Endodermal cell (in vitro differentiated cells): ENCODE measurements around the gene TSNAX. TPM values are rescaled to one million over a fixed set of nuclear protein-coding genes. Genes with fewer than 3 reads are reported as not detected.

Source experiments
- DNase-seq: peaks from one replicate; pipeline ENCODE4 v3.0.0-alpha.2; 2017
- H3K27ac ChIP-seq: 2 replicates; pipeline ENCODE4 v1.5.1; 2013; ENCODE audit warnings: mild to moderate bottlenecking, low read depth, low read length, moderate library complexity
- H3K27me3 ChIP-seq: 2 replicates; pipeline ENCODE4 v1.6.1; 2013; ENCODE audit warnings: mild to moderate bottlenecking, low read length, moderate library complexity; ENCODE audit not compliant: insufficient read depth, control insufficient read depth, poor library complexity, severe bottlenecking
- H3K36me3 ChIP-seq: 2 replicates; pipeline ENCODE4 v1.7.0; 2013; ENCODE audit warnings: mild to moderate bottlenecking, low read length, moderate library complexity; ENCODE audit not compliant: control insufficient read depth, insufficient read depth
- H3K4me1 ChIP-seq: one replicate; pipeline ENCODE4 v1.7.0; 2013; ENCODE audit warnings: low read length; ENCODE audit not compliant: control insufficient read depth, insufficient read depth
- H3K4me3 ChIP-seq: 2 replicates; pipeline ENCODE4 v1.5.1; 2013; ENCODE audit warnings: mild to moderate bottlenecking, low read length, moderate library complexity
- H3K9ac ChIP-seq: 2 replicates; pipeline ENCODE4 v1.6.1; 2013; ENCODE audit warnings: mild to moderate bottlenecking, low read length, moderate library complexity; ENCODE audit not compliant: poor library complexity, severe bottlenecking; ENCODE audit errors: extremely low read depth
- H3K9me3 ChIP-seq: 2 replicates; pipeline ENCODE4 v1.6.1; 2013; ENCODE audit warnings: mild to moderate bottlenecking, low read length, moderate library complexity; ENCODE audit not compliant: control insufficient read depth
- H3K27ac Mint-ChIP-seq: 2 replicates; pipeline ENCODE4 v1.8.0; 2020; ENCODE audit warnings: mixed read lengths
- H3K27me3 Mint-ChIP-seq: 2 replicates; pipeline ENCODE4 v1.8.0; 2021; ENCODE audit warnings: mild to moderate bottlenecking, mixed read lengths; ENCODE audit not compliant: insufficient read depth
- H3K36me3 Mint-ChIP-seq: 2 replicates; pipeline ENCODE4 v1.8.0; 2020; ENCODE audit warnings: low read depth, mixed read lengths
- H3K4me1 Mint-ChIP-seq: 2 replicates; pipeline ENCODE4 v1.8.0; 2020; ENCODE audit warnings: mixed read lengths
- H3K4me3 Mint-ChIP-seq: 2 replicates; pipeline ENCODE4 v1.8.0; 2020; ENCODE audit warnings: mild to moderate bottlenecking, moderate library complexity, mixed read lengths
- H3K9me3 Mint-ChIP-seq: 2 replicates; pipeline ENCODE4 v1.8.0; 2020; ENCODE audit warnings: mild to moderate bottlenecking, mixed read lengths
- WGBS, 2 experiments: methylation state at CpG; one replicate each; pipeline versions ENCODE4 v1.1.5 to v1.1.7; 2013; ENCODE audit warnings: missing lambda C conversion rate in 2 of 2, mixed read lengths in 1 of 2; ENCODE audit not compliant: insufficient coverage in 1 of 2, insufficient read length in 1 of 2; 5-methylcytosine and 5-hydroxymethylcytosine counted together
- total RNA-seq, 2 donors: library from RNA; stranded (reverse); fragmentation: NEBNext Ultra II Directional in 1 of 2; extraction: Animal tissue kit (Norgen Biotek cat#: 25700) in 1 of 2; gene quantifications; 2 replicates in 1 of 2; 3 replicates in 1 of 2; pipeline ENCODE4 v1.2.1, GENCODE V29; 2021
- TF ChIP-seq, protein P1 (sequence below): fragments of 200-600 bp; sonication (generic); conservative IDR thresholded peaks from 2 replicates; pipeline ENCODE4 v1.5.0; 2021; ENCODE audit warnings: antibody characterized with exemption, mild to moderate bottlenecking

The TSNAX gene
- total RNA-seq, 2 donors from 2014 or later, result 38.3 to 45.6 TPM

GRCh38 chr1:231583376-231583775 is 54.9 kb downstream of the TSNAX start:
- H3K27ac Mint-ChIP-seq, result no peak overlapping the region
- H3K36me3 Mint-ChIP-seq, result no peaks in the 10 kb centered on the region
- Histone ChIP-seq H3K9me3 (no peaks in the 10 kb centered on the region), H3K27me3 (no peaks in the 10 kb centered on the region), H3K4me1 (no peaks in the 10 kb centered on the region), H3K9ac (no peak overlapping the region), H3K4me3 (no peak overlapping the region), H3K36me3 (no peaks in the 10 kb centered on the region), H3K27ac (no peak overlapping the region)
- WGBS, 2 experiments, result 93 to 96% methylated on average over 4 to 6 of the region's 6 CpGs
- no peak for DNase-seq
- H3K4me1 Mint-ChIP-seq, result no peaks in the 10 kb centered on the region
- TF ChIP-seq, protein P1, sequence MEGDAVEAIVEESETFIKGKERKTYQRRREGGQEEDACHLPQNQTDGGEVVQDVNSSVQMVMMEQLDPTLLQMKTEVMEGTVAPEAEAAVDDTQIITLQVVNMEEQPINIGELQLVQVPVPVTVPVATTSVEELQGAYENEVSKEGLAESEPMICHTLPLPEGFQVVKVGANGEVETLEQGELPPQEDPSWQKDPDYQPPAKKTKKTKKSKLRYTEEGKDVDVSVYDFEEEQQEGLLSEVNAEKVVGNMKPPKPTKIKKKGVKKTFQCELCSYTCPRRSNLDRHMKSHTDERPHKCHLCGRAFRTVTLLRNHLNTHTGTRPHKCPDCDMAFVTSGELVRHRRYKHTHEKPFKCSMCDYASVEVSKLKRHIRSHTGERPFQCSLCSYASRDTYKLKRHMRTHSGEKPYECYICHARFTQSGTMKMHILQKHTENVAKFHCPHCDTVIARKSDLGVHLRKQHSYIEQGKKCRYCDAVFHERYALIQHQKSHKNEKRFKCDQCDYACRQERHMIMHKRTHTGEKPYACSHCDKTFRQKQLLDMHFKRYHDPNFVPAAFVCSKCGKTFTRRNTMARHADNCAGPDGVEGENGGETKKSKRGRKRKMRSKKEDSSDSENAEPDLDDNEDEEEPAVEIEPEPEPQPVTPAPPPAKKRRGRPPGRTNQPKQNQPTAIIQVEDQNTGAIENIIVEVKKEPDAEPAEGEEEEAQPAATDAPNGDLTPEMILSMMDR, result no peak
- no peaks in the 10 kb centered on the region for H3K9me3 Mint-ChIP-seq
- H3K4me3 Mint-ChIP-seq, result no peak overlapping the region
- no peaks in the 10 kb centered on the region for H3K27me3 Mint-ChIP-seq

DNA sequence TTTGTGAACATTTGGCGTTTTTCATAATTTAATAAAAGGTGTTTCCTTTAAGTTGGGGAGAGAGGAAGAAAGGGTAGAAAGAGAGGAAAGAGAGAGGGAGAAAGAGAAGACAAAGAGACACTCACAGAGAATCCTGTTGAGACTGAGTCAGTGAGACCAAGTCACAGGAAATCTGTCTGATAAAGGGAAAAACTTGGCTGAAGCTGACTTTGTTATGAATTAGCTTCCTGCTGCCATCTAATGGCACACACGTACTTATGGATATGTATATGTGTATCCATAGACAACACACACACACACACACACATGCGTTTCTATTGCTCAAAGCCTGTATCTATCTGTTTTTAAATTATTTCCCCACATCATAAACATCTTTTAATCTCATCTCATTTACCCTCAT is 55.6 kb downstream of the TSNAX start:
- no peak for DNase-seq
- TF ChIP-seq, protein P1, result no peak
- Histone ChIP-seq H3K4me1 (no peaks in the 10 kb centered on the region), H3K4me3 (no peak overlapping the region), H3K27ac (no peak overlapping the region), H3K9me3 (no peaks in the 10 kb centered on the region), H3K27me3 (no peaks in the 10 kb centered on the region), H3K9ac (no peak overlapping the region), H3K36me3 (no peaks in the 10 kb centered on the region)
- H3K9me3 Mint-ChIP-seq, result no peaks in the 10 kb centered on the region
- no peaks in the 10 kb centered on the region for H3K4me1 Mint-ChIP-seq
- H3K27ac Mint-ChIP-seq, result no peak overlapping the region
- no peaks in the 10 kb centered on the region for H3K27me3 Mint-ChIP-seq
- H3K36me3 Mint-ChIP-seq, result no peaks in the 10 kb centered on the region
- H3K4me3 Mint-ChIP-seq, result no peak overlapping the region
- WGBS, 2 experiments, result 93 to 94% methylated on average over 2 of the region's 3 CpGs

- H3K36me3 Mint-ChIP-seq, result no peaks in the 10 kb centered on the region
- no peak overlapping the region for H3K4me3 Mint-ChIP-seq
- TF ChIP-seq, protein P1, result no peak
- no peaks in the 10 kb centered on the region for H3K9me3 Mint-ChIP-seq
- H3K27me3 Mint-ChIP-seq, result no peaks in the 10 kb centered on the region
- 94 to 100% methylated on average over 5 of the region's 5 CpGs for WGBS, 2 experiments
- Histone ChIP-seq H3K27ac (no peak overlapping the region), H3K36me3 (no peaks in the 10 kb centered on the region), H3K4me1 (no peaks in the 10 kb centered on the region), H3K9me3 (no peaks in the 10 kb centered on the region), H3K27me3 (no peaks in the 10 kb centered on the region), H3K4me3 (no peak overlapping the region), H3K9ac (no peak overlapping the region)
- no peak overlapping the region for H3K27ac Mint-ChIP-seq
- no peak for DNase-seq
- no peaks in the 10 kb centered on the region for H3K4me1 Mint-ChIP-seq
These were observed 56.5 kb downstream of the TSNAX start for GRCh38 chr1:231584921-231585320.
